ENCODE data around the gene TSPEAR.

DNA sequence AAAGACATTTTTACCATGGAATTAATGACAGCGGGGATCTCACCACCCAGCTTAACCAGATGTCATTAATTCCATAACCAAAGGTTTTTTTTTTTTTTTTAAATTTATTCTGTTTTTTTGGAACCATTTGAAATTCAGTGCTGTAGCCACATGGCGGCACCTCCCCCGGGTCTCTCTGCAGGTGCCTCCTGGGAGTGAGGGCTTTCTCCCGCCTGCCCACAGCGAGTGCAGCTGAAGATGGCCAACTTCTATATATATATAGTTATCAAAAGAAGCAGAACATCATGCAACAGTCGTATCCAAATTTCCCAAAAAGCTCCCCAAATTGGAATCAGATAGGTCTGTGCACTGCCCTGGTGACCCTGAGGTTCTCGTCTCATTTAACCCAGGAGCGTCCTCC, 95.9 kb downstream of the TSPEAR start:
- TF ChIP-seq, protein P1, sequence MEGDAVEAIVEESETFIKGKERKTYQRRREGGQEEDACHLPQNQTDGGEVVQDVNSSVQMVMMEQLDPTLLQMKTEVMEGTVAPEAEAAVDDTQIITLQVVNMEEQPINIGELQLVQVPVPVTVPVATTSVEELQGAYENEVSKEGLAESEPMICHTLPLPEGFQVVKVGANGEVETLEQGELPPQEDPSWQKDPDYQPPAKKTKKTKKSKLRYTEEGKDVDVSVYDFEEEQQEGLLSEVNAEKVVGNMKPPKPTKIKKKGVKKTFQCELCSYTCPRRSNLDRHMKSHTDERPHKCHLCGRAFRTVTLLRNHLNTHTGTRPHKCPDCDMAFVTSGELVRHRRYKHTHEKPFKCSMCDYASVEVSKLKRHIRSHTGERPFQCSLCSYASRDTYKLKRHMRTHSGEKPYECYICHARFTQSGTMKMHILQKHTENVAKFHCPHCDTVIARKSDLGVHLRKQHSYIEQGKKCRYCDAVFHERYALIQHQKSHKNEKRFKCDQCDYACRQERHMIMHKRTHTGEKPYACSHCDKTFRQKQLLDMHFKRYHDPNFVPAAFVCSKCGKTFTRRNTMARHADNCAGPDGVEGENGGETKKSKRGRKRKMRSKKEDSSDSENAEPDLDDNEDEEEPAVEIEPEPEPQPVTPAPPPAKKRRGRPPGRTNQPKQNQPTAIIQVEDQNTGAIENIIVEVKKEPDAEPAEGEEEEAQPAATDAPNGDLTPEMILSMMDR (IDR thresholded peaks at IDR 0.05): no peak
- TF ChIP-seq EP300 (IDR thresholded peaks at IDR 0.05) (no peak), POLR2A (IDR thresholded peaks at IDR 0.05) (no peak), POLR2AphosphoS5 (IDR thresholded peaks at IDR 0.05) (no peak)
